ENCODE measurements around the gene ZNF784. TPM values are rescaled to one million over a fixed set of nuclear protein-coding genes. Genes with fewer than 3 reads are reported as not detected.

ZNF784 gene
- total and polyA plus RNA-seq, 9 of the 15 experiments (the other 6 are each of a cell fraction or from before 2014, with no cell fraction given) = 0.14 to 6.1 (median 2.1) TPM

GRCh38 chr19:55653651-55654322 is 29.4 kb upstream of the ZNF784 start (continued):
- TF ChIP-seq CREB1 (IDR thresholded peaks at IDR 0.05) = peak; percentile 47; the same call in 1 of the 2 replicates
- peak; percentile 85 for TF ChIP-seq CREB1 (CRISPR knock-in tag; IDR thresholded peaks at IDR 0.05)
- no peak for TF ChIP-seq PBX2 (CRISPR knock-in tag; IDR thresholded peaks at IDR 0.05; ENCODE audit: low read depth)
- no peak for TF ChIP-seq PBX2 (tag; conservative IDR thresholded peaks at IDR 0.05; ENCODE audit: low read depth)
- TF ChIP-seq ZNF740 (CRISPR knock-in tag; IDR thresholded peaks at IDR 0.05) = peak; percentile 55; the same call in 1 of the 2 replicates
- no peak for TF ChIP-seq ZNF740 (tag; IDR thresholded peaks at IDR 0.05)
- TF ChIP-seq BCOR (IDR thresholded peaks at IDR 0.05) = peak; percentile 89
- no peak for TF ChIP-seq PKNOX1 (IDR thresholded peaks at IDR 0.05)
- TF ChIP-seq HNRNPK (IDR thresholded peaks at IDR 0.05; ENCODE audit: low read depth, low read length, poor library complexity, severe bottlenecking) = no peak
- TF ChIP-seq SNAPC5 (CRISPR knock-in tag; IDR thresholded peaks at IDR 0.05) = no peak
- TF ChIP-seq ZBTB9 (CRISPR knock-in tag; IDR thresholded peaks at IDR 0.05) = peak; percentile 7; the same call in 1 of the 2 replicates
- peak in 1 of 2 experiments; percentile 90; a peak in 2 of 3 replicates for TF ChIP-seq CBX3 (IDR thresholded peaks at IDR 0.05; ENCODE audit: borderline replicate concordance in 1 of 2, low read length in 2 of 2)
- TF ChIP-seq ZNF121 (CRISPR knock-in tag; conservative IDR thresholded peaks at IDR 0.05) = no peak
- TF ChIP-seq CBX5 (IDR thresholded peaks at IDR 0.05; ENCODE audit: borderline replicate concordance, low read depth) = 0 out of 2 replicates have a peak, but pooled peaks have one; percentile 47
- TF ChIP-seq TAF15 (IDR thresholded peaks at IDR 0.05; ENCODE audit: low read depth, low read length) = no peak
- TF ChIP-seq EGR1 (conservative IDR thresholded peaks at IDR 0.05) = no peak
- no peak for TF ChIP-seq MCM5 (IDR thresholded peaks at IDR 0.05; ENCODE audit: low read depth)
- TF ChIP-seq, protein P1, sequence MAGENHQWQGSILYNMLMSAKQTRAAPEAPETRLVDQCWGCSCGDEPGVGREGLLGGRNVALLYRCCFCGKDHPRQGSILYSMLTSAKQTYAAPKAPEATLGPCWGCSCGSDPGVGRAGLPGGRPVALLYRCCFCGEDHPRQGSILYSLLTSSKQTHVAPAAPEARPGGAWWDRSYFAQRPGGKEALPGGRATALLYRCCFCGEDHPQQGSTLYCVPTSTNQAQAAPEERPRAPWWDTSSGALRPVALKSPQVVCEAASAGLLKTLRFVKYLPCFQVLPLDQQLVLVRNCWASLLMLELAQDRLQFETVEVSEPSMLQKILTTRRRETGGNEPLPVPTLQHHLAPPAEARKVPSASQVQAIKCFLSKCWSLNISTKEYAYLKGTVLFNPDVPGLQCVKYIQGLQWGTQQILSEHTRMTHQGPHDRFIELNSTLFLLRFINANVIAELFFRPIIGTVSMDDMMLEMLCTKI (IDR thresholded peaks at IDR 0.05; ENCODE audit: partially characterized antibody) = no peak
- no peak for TF ChIP-seq ZBTB1 (CRISPR knock-in tag; IDR thresholded peaks at IDR 0.05; ENCODE audit: borderline replicate concordance, low read depth)
- peak; percentile 79; the same call in 1 of the 2 replicates for TF ChIP-seq ZZZ3 (IDR thresholded peaks at IDR 0.05)
- TF ChIP-seq ZNF766 (CRISPR knock-in tag; conservative IDR thresholded peaks at IDR 0.05) = no peak; the same call in 1 of the 2 replicates

Data from K562 (cell line).